HEK293 (cell line): ENCODE data around the gene TMED6.

Experiments
- CTCF ChIA-PET: fragments of 350-600 bp; formaldehyde crosslinking; extraction: SDS; loops from one replicate; lab custom pipeline; 2021; ENCODE audit warnings: antibody characterized with exemption; lab: Yijun Ruan, JAX
- POLR2A ChIA-PET: fragments of 300-600 bp; formaldehyde crosslinking; extraction: SDS; loops from one replicate; lab custom pipeline; 2020; ENCODE audit warnings: antibody characterized with exemption, inconsistent platforms; lab: Yijun Ruan, JAX
- H3K27ac ChIP-seq: fragments of 200-500 bp; sonication (Bioruptor generic); 2 replicates; pipeline ENCODE4 v1.5.1; 2014; ENCODE audit warnings: low read depth, low read length, control low read depth, inconsistent platforms; ENCODE audit errors: extremely low read depth
- H3K36me3 ChIP-seq, 2 experiments: fragments of 200-500 bp in 1 of 2; sonication (Bioruptor generic) in 1 of 2; 1 replicate in 1 of 2; 2 replicates in 1 of 2; pipeline ENCODE4 v1.5.1; 2014 to 2017; ENCODE audit warnings: inconsistent platforms in 2 of 2, low read length in 2 of 2; ENCODE audit not compliant: control insufficient read depth in 2 of 2, insufficient read depth in 1 of 2
- H3K4me1 ChIP-seq: fragments of 200-500 bp; sonication (Bioruptor generic); 2 replicates; pipeline ENCODE4 v1.5.1; 2014; ENCODE audit warnings: mild to moderate bottlenecking, low read length, inconsistent platforms; ENCODE audit not compliant: control insufficient read depth, insufficient read depth
- H3K4me3 ChIP-seq: 2 replicates; pipeline ENCODE4 v1.5.1; 2011; ENCODE audit warnings: low read depth, mild to moderate bottlenecking, control low read depth, low read length, moderate library complexity
- H3K9me3 ChIP-seq: fragments of 200-500 bp; sonication (Bioruptor generic); 2 replicates; pipeline ENCODE4 v1.5.1; 2014; ENCODE audit warnings: low read depth, low read length, inconsistent platforms; ENCODE audit not compliant: control insufficient read depth, insufficient read depth
- GLIS1 ChIP-seq: fragments of 450-650 bp; formaldehyde crosslinking; IDR thresholded peaks from 2 replicates; pipeline ENCODE4 v1.5.1; 2016; ENCODE audit warnings: missing biosample characterization, missing genetic modification characterization
- GLIS2 ChIP-seq: fragments of 450-650 bp; formaldehyde crosslinking; IDR thresholded peaks from 2 replicates; pipeline ENCODE4 v1.5.1; 2016; ENCODE audit warnings: missing biosample characterization, missing genetic modification characterization
- KLF16 ChIP-seq: fragments of 450-650 bp; formaldehyde crosslinking; IDR thresholded peaks from 2 replicates; pipeline ENCODE4 v1.5.1; 2017; ENCODE audit warnings: missing biosample characterization, missing genetic modification characterization
- MYNN ChIP-seq: fragments of 450-650 bp; formaldehyde crosslinking; IDR thresholded peaks from 2 replicates; pipeline ENCODE4 v1.5.1; 2016; ENCODE audit warnings: missing biosample characterization, missing genetic modification characterization, borderline replicate concordance
- PATZ1 ChIP-seq: fragments of 450-650 bp; formaldehyde crosslinking; IDR thresholded peaks from 2 replicates; pipeline ENCODE4 v1.5.1; 2016; ENCODE audit warnings: missing biosample characterization, missing genetic modification characterization
- PRDM1 ChIP-seq: fragments of 450-650 bp; formaldehyde crosslinking; IDR thresholded peaks from 2 replicates; pipeline ENCODE4; 2016; ENCODE audit warnings: missing biosample characterization, missing genetic modification characterization
- SP7 ChIP-seq: fragments of 450-650 bp; formaldehyde crosslinking; IDR thresholded peaks from 2 replicates; pipeline ENCODE4 v1.5.1; 2016; ENCODE audit warnings: missing biosample characterization, missing genetic modification characterization
- ZBTB11 ChIP-seq: fragments of 450-650 bp; formaldehyde crosslinking; conservative IDR thresholded peaks from 2 replicates; pipeline ENCODE4 v1.5.1; 2016; ENCODE audit warnings: low read depth, missing biosample characterization, missing genetic modification characterization
- ZBTB26 ChIP-seq: fragments of 450-650 bp; formaldehyde crosslinking; optimal IDR thresholded peaks from 2 replicates; pipeline ENCODE3; 2016; ENCODE audit warnings: missing biosample characterization, mild to moderate bottlenecking, missing genetic modification characterization
- ZBTB7A ChIP-seq: fragments of 450-650 bp; formaldehyde crosslinking; IDR thresholded peaks from 2 replicates; pipeline ENCODE4 v1.5.1; 2016; ENCODE audit warnings: low read depth, missing biosample characterization, missing genetic modification characterization
- ZEB2 ChIP-seq: fragments of 450-650 bp; formaldehyde crosslinking; IDR thresholded peaks from 2 replicates; pipeline ENCODE4 v1.5.1; 2016; ENCODE audit warnings: missing biosample characterization, missing genetic modification characterization
- ZNF266 ChIP-seq: fragments of 450-650 bp; formaldehyde crosslinking; IDR thresholded peaks from 2 replicates; pipeline ENCODE4 v1.5.1; 2016; ENCODE audit warnings: missing biosample characterization, missing genetic modification characterization, low read depth
- ZNF423 ChIP-seq: fragments of 450-650 bp; formaldehyde crosslinking; IDR thresholded peaks from 2 replicates; pipeline ENCODE4 v1.5.1; 2016; ENCODE audit warnings: missing biosample characterization, missing genetic modification characterization
- ZNF548 ChIP-seq: fragments of 450-650 bp; formaldehyde crosslinking; IDR thresholded peaks from 2 replicates; pipeline ENCODE4 v1.5.1; 2016; ENCODE audit warnings: missing biosample characterization, missing genetic modification characterization
- ZNF692 ChIP-seq: fragments of 450-650 bp; formaldehyde crosslinking; IDR thresholded peaks from 2 replicates; pipeline ENCODE4 v1.5.1; 2016; ENCODE audit warnings: missing biosample characterization, missing genetic modification characterization
- ZNF701 ChIP-seq: fragments of 450-650 bp; formaldehyde crosslinking; IDR thresholded peaks from 2 replicates; pipeline ENCODE4 v1.5.1; 2016; ENCODE audit warnings: missing biosample characterization, missing genetic modification characterization
- ZNF704 ChIP-seq: fragments of 450-650 bp; formaldehyde crosslinking; IDR thresholded peaks from 2 replicates; pipeline ENCODE4 v1.5.1; 2016; ENCODE audit warnings: missing biosample characterization, missing genetic modification characterization
- ZSCAN5A ChIP-seq: fragments of 450-650 bp; formaldehyde crosslinking; IDR thresholded peaks from 2 replicates; pipeline ENCODE4 v1.5.1; 2016; ENCODE audit warnings: missing biosample characterization, missing genetic modification characterization
- ZXDB ChIP-seq: fragments of 450-650 bp; formaldehyde crosslinking; IDR thresholded peaks from 2 replicates; pipeline ENCODE4 v1.5.1; 2016; ENCODE audit warnings: missing biosample characterization, missing genetic modification characterization

Gene TMED6

GRCh38 chr16:69330286-69331109 lies 21.1 kb downstream of the TMED6 start, which contains the start of gene PDF (continued):
- TF ChIP-seq ZSCAN5A: no peak
- TF ChIP-seq PRDM1: no peak

GRCh38 chr16:69329369-69330285 lies 22.0 kb downstream of the TMED6 start:
- Histone ChIP-seq H3K9me3 (no peaks in the 10 kb centered on the region), H3K27ac (peak overlapping the region; percentile 78; the same call in 1 of the 2 replicates), H3K4me1 (peaks cover 4% of the 10 kb centered on the region; the same call in 1 of the 2 replicates), H3K4me3 (peak overlapping the region; percentile 80), H3K36me3 (peaks cover 15 to 77% of the 10 kb centered on the region in 2 experiments; a peak in 2 of 3 replicates)
- ChIA-PET CTCF (interaction anchor here (0.9 to 1.0 kb wide), 2 partner anchors 13 to 18 kb away, joined by 3 to 6 read pairs; no protein-coding TSS in a partner anchor), POLR2A (interaction anchor here (0.6 to 4.9 kb wide), 8 partner anchors 11 to 425 kb away, joined by 3 to 27 read pairs (median 4); partner anchors contain the start of genes COG8, NIP7 and NOB1)
- TF ChIP-seq SP7 (no peak), GLIS1 (tag by site-specific recombination) (peak; percentile 58), ZEB2 (tag by site-specific recombination) (0 out of 2 replicates have a peak, but pooled peaks have one; percentile 13), ZNF266 (tag by site-specific recombination) (no peak), ZNF423 (no peak), PATZ1 (tag by site-specific recombination) (peak; percentile 15; the same call in 1 of the 2 replicates), ZBTB26 (peak; percentile 88), ZBTB11 (peak; percentile 30; the same call in 1 of the 2 replicates), GLIS2 (tag by site-specific recombination) (peak; percentile 73), ZSCAN5A (no peak), ZNF704 (tag by site-specific recombination) (no peak), ZNF548 (tag by site-specific recombination) (no peak), ZNF692 (tag by site-specific recombination) (no peak), ZXDB (tag by site-specific recombination) (0 out of 2 replicates have a peak, but pooled peaks have one; percentile 21), ZBTB7A (no peak), ZNF701 (tag by site-specific recombination) (no peak), MYNN (tag by site-specific recombination) (no peak), KLF16 (tag by site-specific recombination) (0 out of 2 replicates have a peak, but pooled peaks have one; percentile 21)
